HG03159 (cell line): ENCODE measurements around the gene CLDN4.
"Not testable (repeated sequence)": the region's sequence is repeated elsewhere in the genome, so short reads cannot be mapped to it uniquely, and the experiment has no call there.

Experiments
- ATAC-seq: cut with Tn5 transposase; IDR thresholded peaks from one replicate; pipeline ENCODE4 v1.9.1; 2021; ENCODE audit warnings: mild to moderate bottlenecking, moderate library complexity; ENCODE audit not compliant: unreplicated experiment

Gene CLDN4

GRCh38 chr7:73830681-73831583 lies at the start of gene CLDN4:
Gene CLDN4, plus strand, starts transcription at chr7:73830996. Its CDS starts 206 bp downstream, at chr7:73831202.
- no peak for ATAC-seq

GRCh38 chr7:73786588-73786987 lies 44.2 kb upstream of the CLDN4 start:
- no peak for ATAC-seq

GRCh38 chr7:73787786-73788048 lies 43.1 kb upstream of the CLDN4 start:
- ATAC-seq, result not testable (repeated sequence)

GRCh38 chr7:73789051-73789450 lies 41.7 kb upstream of the CLDN4 start:
- no peak for ATAC-seq

- not testable (repeated sequence) for ATAC-seq
Observed at GRCh38 chr7:73791170-73791690, 39.6 kb upstream of the CLDN4 start.

- ATAC-seq, result not testable (repeated sequence)
Observed at GRCh38 chr7:73795188-73795587, 35.6 kb upstream of the CLDN4 start.

- not testable (repeated sequence) for ATAC-seq
Observed at GRCh38 chr7:73796656-73797055, 34.1 kb upstream of the CLDN4 start.

GRCh38 chr7:73797176-73797575 lies 33.6 kb upstream of the CLDN4 start:
- not testable (repeated sequence) for ATAC-seq

GRCh38 chr7:73799282-73800141 lies 31.3 kb upstream of the CLDN4 start:
- ATAC-seq, result no peak

GRCh38 chr7:73801577-73801976 lies 29.2 kb upstream of the CLDN4 start:
- no peak for ATAC-seq

GRCh38 chr7:73802459-73802858 lies 28.3 kb upstream of the CLDN4 start:
- ATAC-seq, result no peak

- no peak for ATAC-seq
Observed at GRCh38 chr7:73809467-73809951, 21.3 kb upstream of the CLDN4 start.

GRCh38 chr7:73810998-73811360 lies 19.8 kb upstream of the CLDN4 start:
- ATAC-seq, result no peak

- ATAC-seq, result no peak
Observed at GRCh38 chr7:73811760-73812168, 19.0 kb upstream of the CLDN4 start.

GRCh38 chr7:73812996-73813395 lies 17.8 kb upstream of the CLDN4 start:
- ATAC-seq, result no peak

- ATAC-seq, result no peak
Observed at GRCh38 chr7:73815436-73815835, 15.4 kb upstream of the CLDN4 start.

GRCh38 chr7:73817121-73817520 lies 13.7 kb upstream of the CLDN4 start:
- no peak for ATAC-seq

GRCh38 chr7:73820013-73820412 lies 10.8 kb upstream of the CLDN4 start:
- ATAC-seq, result no peak

GRCh38 chr7:73821597-73822285 lies 9.1 kb upstream of the CLDN4 start:
- ATAC-seq, result not testable (repeated sequence)

- ATAC-seq, result no peak
Observed at GRCh38 chr7:73822319-73823173, 8.2 kb upstream of the CLDN4 start.
